Renal cortex interstitium (tissue), 11 donors: Measurements from ENCODE around the gene TTLL11. TPM values are rescaled to one million over a fixed set of nuclear protein-coding genes. Genes with fewer than 3 reads are reported as not detected.
"Not testable (repeated sequence)": the region's sequence is repeated elsewhere in the genome, so short reads cannot be mapped to it uniquely, and the experiment has no call there.

Source experiments
- DNase-seq, 11 donors: peaks; one replicate each; pipeline ENCODE4 v3.0.0-alpha.2; 2013; ENCODE audit warnings: low read depth in 9 of 11, low spot score in 4 of 11; ENCODE audit errors: extremely low read depth in 1 of 11
- polyA plus RNA-seq, 3 donors: library from polyadenylated mRNA; unstranded; fragments of 120-200 nt; gene quantifications; one replicate each; pipeline ENCODE4 v1.2.1, GENCODE V29; 2013; ENCODE audit not compliant: insufficient read length in 3 of 3

Gene TTLL11
- polyA plus RNA-seq, 3 donors, result 6.8 to 8.5 (median 6.9) TPM

DNA sequence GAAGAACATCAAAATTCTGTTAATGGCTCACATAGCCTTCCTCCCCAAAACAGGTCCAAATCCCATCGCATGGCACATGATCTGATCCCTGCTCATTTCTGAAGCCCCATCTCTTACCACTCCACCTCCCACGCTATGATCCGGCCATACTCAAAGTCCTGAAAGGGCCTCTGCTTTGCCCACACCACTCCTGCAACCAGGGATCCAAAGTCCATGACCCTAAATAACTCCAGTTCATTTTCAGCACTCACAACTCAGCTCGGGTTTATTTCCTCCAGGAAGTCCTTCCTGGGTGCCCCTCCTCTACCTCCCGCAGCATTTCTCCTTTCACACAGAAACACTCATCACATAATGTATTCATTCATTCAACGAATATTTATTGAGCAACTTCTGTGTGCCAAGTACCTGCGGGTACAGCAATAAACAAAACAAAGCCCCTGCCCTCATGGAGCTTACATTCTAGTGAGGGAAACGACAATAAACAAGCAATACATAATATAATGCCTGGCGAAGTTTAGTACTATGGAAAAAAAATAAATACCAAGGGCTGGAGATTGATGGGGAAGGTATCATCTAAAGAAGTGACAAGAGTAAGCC, 2.7 kb downstream of the TTLL11 start:
- DNase-seq, result no peak

DNA sequence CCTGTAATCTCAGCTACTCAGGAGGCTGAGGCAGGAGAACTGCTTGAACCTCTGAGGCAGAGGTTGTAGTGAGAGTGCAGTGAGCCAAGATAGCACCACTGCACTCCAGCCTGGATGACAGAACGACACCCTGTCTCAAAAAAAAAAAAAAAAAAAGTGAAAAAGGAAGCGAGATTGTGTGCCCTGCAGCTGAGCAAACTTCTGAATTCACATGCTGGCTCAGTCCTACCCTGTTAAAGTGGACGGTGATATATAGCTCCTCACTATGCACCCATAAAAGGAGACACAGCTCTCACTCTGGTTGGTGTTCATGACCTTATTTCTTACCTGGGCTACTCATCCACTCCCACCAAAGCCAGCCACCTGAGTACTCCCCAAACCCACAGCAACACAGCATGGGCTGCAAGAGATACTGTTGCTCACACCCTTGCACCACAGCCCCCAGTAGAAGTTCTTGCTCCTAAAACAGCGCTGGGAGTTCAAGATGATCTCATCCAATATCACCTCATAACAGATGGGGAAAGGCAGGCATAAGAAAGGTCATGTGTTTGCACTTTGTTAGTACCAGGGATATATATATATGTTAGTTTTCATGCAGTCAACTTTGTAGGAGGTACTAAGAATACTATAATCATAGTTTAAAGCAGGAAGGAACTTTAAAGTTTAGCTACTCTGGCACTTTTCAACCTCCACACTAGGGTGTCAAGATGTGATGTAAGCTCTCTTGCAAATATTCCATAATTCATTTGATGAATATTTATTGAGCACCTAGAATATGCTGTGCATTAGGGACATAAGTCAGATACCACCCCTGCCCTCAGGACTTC, 4.0 kb downstream of the TTLL11 start:
- DNase-seq, result no peak

DNA sequence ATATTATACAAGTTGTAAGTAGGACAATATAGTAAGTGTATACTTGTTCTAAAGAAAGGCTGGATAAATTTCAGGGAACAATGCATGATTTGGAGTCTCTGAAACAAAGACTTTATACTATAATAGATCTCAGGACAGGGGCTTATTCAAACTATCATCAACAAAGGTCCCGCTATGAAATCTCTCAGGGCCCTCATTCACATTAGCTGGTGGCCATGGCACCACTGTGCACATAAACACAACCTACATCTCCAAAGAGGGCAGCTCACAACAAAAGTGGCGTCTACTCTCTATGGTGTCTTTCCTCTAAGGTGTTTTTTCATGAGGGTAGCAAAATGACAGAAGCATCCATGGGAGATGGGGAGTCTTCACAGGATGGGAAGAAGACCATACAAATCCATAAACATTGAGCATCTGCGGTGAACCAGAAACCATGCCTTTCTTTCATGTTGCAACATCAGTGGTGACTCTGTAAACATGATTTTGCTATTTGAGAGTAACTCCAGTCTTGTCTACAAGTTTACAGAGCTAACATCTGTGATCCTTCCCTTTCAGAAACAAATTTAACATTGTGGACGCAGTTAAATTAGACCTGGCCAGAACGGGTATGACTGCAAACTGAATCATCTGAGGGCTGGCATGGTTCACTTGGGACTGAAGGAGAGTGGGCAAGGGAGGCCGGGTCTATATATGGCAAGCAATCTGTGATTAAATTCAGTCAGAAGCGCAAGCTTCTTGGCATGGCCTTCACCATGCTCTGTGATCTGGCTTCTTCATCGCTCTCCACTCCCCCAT, 5.5 kb downstream of the TTLL11 start:
- no peak for DNase-seq

DNA sequence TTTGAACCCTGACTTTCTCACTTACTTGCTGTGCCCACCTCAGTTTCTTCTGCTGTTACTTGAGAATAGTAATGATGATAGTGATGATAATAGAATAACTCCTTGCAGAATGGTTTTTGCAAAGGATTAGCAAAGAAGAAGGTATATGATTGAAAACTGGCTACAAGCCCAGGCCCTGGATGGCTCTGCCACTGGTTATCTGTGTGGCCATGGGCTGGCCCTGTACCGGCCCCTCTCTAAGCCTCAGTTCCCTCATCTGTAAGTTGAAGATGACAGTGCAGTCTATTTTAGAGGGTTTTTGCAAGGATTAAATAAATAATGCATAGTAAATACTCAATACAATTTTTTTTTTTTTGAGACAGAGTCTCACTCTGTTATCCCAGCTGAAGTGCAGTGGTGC, 6.2 kb downstream of the TTLL11 start:
- no peak for DNase-seq

DNA sequence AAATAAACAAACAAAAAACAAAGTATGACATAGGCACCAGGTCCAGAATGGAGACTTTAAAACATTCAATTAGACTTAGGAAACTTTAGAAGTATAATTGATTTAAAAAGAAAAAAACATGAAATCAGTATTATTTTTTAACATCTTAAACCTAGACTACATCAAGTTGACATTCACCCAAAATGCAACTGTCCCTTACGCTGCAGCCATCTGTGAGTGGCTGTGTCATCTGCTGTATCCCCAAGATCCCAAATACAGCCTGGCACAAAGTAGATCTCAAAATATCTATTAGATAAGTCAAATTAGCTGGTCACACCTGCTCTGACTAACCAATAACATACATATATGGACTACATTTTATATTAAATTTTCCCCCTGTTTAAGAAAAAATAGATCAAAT, 7.8 kb downstream of the TTLL11 start:
- no peak for DNase-seq

DNA sequence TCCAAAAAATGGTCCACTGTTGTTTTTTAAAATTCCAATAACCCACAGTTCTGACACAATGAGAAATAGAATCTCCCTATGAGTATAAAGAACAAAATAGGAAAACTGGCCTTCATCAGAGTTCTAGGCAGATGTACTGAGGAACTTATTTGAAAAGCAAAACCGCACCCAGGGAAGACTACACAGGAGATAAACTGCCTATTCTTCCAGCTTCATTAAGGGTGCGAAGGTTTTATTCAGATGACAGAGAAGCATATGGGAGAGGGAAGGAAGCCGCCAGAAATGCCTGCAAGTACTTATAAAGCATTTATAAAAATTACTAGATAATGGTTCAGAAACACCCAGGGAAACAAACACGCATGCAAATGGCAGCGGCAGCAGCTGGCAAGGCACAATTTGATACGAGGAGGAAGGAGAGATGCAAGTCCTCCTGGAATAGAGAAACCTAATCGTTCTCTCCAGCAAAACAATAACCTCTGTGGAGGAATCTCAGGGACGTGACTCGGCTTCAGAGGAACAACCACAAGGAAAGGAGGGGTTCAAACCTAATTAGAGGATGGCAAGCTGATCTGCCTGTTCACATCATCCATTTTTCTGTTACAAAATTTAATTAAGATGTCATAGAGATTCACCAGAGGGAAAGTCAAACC, 9.0 kb downstream of the TTLL11 start:
- no peak for DNase-seq

DNA sequence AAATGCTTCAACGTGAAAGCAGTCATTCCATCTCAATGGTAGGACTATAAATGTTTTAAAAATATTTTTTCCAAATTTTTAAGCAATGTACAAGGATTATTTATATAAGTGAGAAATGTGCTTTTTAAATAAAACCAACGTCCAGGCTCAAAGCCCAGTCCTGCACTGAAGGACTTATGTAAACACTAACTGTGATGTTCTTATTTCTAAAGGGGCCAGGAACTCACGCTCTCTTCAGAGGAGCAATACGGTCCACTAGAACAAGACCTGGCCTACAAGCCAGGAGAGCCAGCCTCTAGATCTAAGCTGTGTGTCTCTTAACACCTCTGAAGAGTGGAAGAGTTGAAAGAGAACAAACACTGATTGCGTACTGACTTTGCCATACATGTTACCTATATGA, 12.1 kb downstream of the TTLL11 start:
- DNase-seq, result no peak

DNA sequence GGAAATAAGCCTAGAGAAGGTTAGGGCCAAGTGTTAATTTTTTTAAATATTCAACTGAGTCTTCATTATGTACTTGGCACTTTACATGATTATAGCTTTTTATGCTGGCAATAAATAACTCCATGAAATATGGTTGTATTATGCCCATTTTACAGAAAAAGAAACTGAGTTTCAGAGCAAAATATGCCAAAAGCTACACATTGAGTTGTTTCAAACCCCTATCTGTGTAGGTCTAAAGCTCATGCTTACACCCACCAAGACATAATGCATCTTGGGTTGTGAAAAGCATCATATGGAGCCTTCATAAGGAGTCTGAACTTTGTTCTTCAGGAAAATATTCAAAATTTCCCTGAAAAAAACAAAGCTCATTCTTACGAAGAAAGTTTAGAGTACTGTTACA, 14.6 kb downstream of the TTLL11 start:
- DNase-seq, result no peak

DNA sequence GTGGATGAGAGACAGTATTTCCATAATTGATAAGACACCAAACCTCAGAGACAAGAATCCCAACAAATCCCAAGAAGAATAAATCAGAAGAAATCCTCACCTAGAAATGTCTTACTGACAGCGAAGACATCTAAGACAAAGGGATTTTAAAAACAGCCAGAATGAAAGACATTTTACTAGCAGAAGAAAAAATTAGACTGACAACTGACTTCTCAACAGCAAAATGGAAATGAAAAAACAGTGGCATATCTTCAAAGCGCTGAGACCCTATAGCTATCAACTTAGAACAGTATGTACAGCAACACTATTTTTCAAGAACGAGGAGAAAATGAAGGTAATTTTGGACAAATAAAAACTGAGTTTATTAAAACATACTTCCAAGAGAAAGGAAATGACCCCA, 16.3 kb downstream of the TTLL11 start:
- no peak for DNase-seq

DNA sequence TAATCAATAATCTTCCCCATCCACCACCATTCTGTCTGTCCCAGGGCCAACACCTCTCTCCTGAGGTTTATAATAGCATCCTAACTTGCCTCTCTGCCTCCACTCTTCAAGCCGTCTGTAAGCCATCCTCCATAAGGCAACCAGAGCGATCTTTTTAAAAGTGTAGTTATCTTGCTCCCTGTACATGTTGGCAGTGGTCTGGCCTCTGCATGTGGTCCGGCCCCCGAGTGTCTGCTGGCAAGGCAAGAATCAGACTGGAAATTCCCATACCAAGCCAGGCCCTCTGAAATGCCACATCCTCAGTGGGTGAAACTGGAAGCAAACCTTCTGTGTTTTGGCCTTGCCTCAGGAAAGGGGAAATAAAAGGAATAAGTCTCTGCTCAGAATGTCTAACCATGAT, 17.0 kb downstream of the TTLL11 start:
- DNase-seq, result no peak

DNA sequence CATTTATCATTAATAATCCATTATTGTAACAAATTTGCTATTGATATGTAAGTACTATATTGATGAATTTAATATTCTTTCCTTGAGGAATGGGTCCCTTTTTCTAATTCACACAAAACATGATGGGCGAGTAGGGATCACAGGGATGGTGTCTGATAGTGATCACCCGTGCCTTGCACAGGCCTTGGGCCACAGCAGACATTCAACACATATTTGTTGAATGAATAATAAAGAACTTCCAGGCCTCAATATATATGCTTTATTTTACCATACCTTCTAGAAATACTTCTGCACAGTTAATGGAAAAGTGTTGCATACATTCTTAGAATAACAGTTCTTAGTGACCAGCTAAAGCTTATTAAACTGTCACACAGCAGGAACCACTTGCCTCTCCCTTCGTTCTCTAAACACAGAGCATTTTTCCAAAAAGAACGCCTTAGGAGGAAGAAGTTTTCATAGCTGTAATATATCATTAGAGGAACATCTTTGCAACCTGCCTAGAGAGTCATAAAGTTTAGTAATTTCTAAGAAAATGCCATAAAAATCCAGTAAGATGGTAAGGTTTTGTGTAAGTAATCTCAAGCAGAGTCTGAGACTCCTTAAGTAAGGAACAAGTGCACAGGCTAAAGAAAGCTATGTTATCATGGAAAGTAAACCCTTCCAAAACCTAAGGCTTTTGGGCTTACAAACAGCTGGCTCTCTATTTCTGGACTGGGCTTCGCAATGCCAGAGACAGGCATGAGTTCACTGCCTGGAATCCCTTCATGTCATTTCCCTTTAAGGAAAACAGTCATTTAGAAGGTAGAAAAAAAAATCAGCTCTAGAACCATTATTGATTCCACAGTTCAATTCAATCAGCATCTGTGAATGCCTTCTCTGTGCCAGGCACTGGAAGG, 17.7 kb downstream of the TTLL11 start:
- no peak for DNase-seq

DNA sequence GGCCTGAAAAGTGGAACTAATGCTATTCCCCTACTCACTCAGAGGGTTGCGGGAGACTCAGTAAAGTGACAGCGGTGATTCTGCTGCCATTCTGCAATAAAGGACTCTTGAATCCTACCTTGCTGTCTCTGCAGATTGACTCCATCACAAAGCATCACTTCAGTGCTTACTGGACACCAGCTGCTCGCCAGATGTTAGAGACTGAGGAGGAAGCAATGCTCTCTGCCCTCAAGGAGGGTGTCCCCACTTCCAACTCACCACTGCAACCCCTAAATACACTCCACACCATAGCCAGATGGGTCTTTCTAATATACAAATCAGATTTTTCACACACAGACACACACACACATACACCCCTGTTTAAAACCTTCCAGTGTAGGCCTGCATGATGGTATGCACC, 21.4 kb downstream of the TTLL11 start:
- DNase-seq, result no peak

DNA sequence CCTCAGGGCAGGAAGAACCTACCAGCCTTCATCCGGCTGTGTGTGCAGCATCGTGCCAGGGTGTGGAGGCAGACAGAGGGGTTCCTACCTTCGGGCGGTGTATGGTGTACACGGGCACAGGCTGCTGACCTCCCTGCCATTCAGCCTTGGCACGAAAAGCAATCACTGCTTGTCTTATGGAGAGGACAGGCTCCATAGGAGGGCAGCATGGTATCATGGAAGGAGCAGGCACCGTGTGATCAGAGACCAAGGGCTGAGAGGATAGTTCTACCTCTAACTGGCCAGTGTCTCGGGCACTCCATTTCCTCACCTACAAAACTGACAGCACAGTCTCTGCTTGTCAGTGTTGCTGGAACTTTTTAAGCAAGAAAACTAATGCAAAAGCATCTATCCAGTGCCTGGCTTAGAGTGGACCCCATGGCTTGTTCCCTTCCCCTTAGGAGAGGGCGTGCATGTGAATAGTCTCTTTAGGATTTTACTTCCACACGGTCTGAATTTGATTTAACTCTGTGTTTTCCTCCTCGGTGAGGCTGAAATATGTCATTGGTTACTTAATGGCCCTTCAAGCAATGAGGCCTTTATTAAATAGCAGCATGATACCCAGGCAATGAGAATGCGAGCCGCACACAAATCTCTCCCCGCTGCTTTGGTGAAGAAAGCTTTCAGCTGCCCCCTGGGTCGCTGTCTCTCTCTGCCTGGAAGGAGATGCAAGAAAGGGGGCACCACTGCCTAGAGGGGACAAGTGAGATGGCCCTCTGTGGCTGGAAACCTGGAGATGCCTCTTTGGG, 22.2 kb downstream of the TTLL11 start:
- DNase-seq, result no peak

DNA sequence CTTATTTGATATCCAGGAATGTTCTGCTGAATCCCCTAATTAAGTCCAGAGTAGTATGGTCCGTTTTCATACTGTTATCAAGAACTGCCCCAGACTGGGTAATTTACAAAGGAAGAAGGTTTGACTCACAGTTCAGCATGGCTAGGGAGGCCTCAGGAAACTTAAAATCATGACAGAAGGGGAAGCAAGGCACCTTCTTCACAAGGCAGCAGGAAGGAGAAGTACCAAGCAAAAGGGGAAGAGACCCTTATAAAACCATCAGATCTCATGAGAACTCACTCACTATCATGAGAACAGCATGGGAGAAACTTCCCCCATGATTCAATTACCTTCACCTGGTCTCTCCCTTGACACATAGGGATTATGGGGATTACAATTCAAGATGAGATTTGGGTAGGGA, 26.4 kb downstream of the TTLL11 start:
- DNase-seq, result not testable (repeated sequence)

DNA sequence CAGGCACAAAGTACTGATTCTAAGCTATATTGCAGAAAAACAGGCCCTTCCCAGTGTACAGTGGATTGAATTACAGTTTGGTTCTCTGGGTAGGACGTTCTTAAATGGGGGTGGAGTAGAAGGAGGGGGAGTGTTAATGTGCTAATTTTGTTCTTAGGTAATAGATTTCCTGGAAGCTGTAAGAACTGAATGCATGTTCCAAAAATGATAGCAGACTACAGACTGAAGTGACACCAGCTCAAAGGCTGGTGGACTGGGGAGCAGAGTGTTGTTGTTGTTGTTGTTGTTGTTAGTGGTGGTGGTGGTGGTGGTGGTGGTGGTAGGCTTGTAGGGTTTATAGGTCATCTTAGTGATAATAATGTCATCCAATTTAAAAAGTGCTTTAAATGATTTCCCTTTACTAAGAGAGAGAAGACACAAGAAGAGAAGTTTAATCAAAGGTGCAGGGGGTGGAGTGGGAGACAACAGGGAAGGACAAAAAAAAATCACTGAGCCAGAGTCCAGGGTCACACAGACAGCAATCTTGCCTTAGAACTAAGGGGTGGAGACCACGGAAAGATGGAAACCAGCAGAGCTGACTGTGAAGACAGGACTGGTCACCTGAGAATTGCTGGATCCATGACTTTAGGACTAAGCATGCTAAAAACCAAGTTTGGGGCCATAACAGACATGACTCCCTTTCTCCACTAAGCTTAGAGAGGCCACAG, 27.0 kb downstream of the TTLL11 start:
- DNase-seq, result no peak

DNA sequence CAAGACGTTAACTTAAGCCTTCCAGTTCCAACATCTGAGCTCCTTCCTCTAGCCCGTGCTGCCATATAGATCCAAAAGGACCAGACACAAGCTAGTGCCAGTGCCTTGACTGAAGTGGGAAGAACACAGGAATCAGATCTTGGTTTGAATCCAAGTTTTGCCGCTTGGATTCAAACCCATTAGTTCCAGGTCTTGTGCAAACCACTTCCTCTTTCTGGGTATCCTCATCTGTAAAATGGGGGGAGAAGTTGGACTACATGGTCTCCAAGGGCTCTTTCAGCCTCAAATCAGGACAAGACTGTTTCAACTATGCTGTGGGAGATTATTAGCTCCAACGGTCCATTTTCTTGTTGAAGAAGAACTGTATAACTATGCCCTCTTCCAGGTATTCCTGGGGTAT, 32.6 kb downstream of the TTLL11 start:
- DNase-seq, result no peak

DNA sequence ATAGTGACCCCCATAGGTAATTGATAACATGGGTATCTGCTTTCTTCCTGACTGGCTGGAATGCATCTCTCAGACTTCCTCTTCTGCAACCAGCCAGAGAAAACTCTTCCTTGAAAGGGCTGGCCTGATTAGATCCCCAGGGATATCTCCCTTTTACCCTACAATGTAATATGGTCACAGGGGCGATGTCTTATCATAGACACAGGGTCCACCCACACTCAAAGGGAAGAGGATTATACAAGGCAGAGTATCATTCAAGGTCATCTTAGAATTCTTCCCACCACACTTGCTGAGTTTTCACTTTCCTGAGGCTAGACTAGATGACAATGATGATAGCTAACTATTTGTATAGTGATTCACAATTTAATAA, 33.2 kb downstream of the TTLL11 start:
- no peak for DNase-seq
